Mammary microvascular endothelial cell (primary cell): ENCODE measurements around the gene PATJ. TPM values are rescaled to one million over a fixed set of nuclear protein-coding genes. Genes with fewer than 3 reads are reported as not detected.

Source experiments
- total RNA-seq: library from RNA; depleted of rRNA; stranded (reverse); fragments of >200 nt; gene quantifications from 2 replicates; pipeline ENCODE4 v1.2.3, GENCODE V29; 2015

Gene PATJ
- total RNA-seq = 1.3 and 9.8 TPM in 2 replicates

GRCh38 chr1:61741711-61742619 is at the start of gene PATJ:
TSS of gene PATJ (plus strand) at chr1:61742480. CDS start at chr1:61762893, 20,413 bp downstream.

GRCh38 chr1:61724813-61725694 is 17.2 kb upstream of the PATJ start, which contains the start of gene TM2D1:
TSS of gene TM2D1 (minus strand) at chr1:61725141. CDS start at chr1:61725120, 21 bp downstream.

GRCh38 chr1:62194651-62195544 is 452.6 kb downstream of the PATJ start, which contains the start of gene L1TD1:
TSS of gene L1TD1 (plus strand) at chr1:62194849. CDS start at chr1:62206629, 11,780 bp downstream.

Other genes with a start within 250 kb of the PATJ start
- 35.3 and 38.0 TPM in 2 replicates for gene TM2D1, start 17.3 kb upstream of the PATJ start, total RNA-seq